Left cardiac atrium (tissue), 4 donors: ENCODE measurements around the gene MATCAP1. TPM values are rescaled to one million over a fixed set of nuclear protein-coding genes. Genes with fewer than 3 reads are reported as not detected.

Experiments used
- ATAC-seq, 2 donors: fragments of 200-7000 bp; cut with Tn5 transposase; one replicate each; pipeline ENCODE4 v1.9.1; 2020; ENCODE audit warnings: mild to moderate bottlenecking in 2 of 2, moderate library complexity in 2 of 2
- DNase-seq: peaks from one replicate; pipeline ENCODE4 v3.0.0-alpha.2; 2020
- intact Hi-C, 2 donors: fragments of 100-400 bp; cut with DNase I; formaldehyde crosslinking; loops; one replicate each; pipeline versions ENCODE4 v1.14.1 to v1.15.1; 2022 to 2023
- total RNA-seq, 2 donors: library from RNA; stranded (reverse); fragmentation: NEBNext Ultra II Directional; extraction: Animal tissue kit (Norgen Biotek cat#: 25700); gene quantifications; one replicate each; pipeline ENCODE4 v1.2.1, GENCODE V29; 2021
- donor health status: DM: no; HTN: yes; CAD: no.
- donor health status: DM: no; HTN: yes; CAD: no; lungs with severe emphysema.
- donor health status: DM: yes; HTN: yes; CAD: no.
- donor health status: Dilated cardiomyopathy.

The MATCAP1 gene
- total RNA-seq, 2 donors from 2014 or later: 16.8 to 18.1 TPM

DNA sequence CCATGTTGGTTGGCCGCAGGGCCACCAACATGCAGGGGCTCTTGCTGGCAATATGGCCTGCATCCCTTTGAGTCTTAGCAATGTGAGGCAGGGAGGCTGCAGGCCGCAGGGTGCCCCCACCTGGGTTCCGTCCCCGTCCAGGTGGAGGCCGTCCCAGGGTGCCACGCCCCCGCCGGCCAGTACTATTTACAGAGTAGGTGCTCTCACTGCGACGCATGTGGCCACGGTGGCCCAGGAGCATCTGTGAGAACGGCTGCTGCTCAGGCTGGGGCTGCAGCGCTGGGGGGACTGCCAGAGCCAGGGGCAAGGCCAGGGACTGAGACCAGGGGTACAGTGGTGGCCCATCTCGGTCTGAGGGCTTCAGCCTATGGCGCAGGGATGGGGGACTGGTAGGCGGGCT, 3.6 kb downstream of the MATCAP1 start:
- intact Hi-C loops: loop anchor here (10.0 kb wide), 2 partner anchors 205 to 285 kb away; no protein-coding TSS in a partner anchor
- no peak for DNase-seq
- no peak for ATAC-seq

- intact Hi-C loops: loop anchor here (10.0 kb wide), 2 partner anchors 205 to 285 kb away; no protein-coding TSS in a partner anchor
- no peak for DNase-seq
- no peak for ATAC-seq
Measured at GRCh38 chr16:67179421-67180080, 4.2 kb downstream of the MATCAP1 start.

DNA sequence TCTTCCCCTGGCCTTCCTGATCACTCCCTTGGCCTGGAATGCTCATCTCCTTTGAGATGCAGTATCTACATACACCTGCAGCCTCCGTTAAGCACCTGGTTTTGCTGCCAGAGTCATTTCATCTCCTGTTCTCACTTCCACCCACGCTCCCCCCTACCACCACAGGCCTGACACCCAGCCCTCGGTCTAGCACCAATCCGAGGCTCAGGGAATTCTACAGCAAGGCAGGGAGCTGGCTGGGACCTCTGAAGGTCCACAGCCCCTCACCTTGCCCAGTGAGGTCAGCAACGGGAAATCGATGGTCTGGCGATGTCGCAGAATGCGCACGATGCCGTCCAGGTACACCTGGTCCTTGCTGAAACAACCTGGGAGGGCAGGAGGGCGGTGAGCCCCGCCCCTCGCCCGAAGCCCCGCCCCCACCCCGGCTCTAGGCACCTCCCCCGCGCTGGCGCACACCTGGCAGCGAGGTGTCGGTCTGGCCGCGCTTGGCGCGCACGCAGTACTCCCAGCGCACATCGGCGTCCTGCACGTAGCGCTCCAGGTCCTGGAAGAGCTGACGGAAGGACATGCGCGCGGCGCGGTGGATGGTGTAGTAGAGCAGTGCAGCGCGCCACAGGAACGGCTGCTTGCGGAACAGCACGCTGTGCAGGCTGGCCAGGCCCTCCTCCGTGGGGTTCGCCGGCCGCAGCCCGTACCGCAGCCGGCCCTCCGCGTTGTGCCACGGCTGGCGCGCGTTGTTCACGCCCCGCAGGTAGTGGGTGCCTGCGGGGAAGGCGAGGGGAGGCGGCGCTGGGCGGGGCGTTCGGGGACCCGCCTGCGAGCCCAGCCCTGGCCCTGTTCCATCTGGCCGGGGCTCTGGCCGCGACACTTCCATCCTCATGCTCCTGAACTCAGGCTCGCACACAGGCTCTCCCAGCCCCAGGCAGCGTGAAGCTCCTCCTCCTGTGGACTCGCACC, 5.7 kb downstream of the MATCAP1 start:
- DNase-seq (peak; percentile 70), ATAC-seq (peak; percentile 40)
- intact Hi-C loops: no loop called here

GRCh38 chr16:67176662-67177061, 7.1 kb downstream of the MATCAP1 start:
- DNase-seq (no peak), ATAC-seq (no peak)
- intact Hi-C loops: no loop called here

- intact Hi-C loops: no loop called here
- ATAC-seq (no peak), DNase-seq (no peak)
Measured at GRCh38 chr16:67174706-67175231, 9.0 kb downstream of the MATCAP1 start.

DNA sequence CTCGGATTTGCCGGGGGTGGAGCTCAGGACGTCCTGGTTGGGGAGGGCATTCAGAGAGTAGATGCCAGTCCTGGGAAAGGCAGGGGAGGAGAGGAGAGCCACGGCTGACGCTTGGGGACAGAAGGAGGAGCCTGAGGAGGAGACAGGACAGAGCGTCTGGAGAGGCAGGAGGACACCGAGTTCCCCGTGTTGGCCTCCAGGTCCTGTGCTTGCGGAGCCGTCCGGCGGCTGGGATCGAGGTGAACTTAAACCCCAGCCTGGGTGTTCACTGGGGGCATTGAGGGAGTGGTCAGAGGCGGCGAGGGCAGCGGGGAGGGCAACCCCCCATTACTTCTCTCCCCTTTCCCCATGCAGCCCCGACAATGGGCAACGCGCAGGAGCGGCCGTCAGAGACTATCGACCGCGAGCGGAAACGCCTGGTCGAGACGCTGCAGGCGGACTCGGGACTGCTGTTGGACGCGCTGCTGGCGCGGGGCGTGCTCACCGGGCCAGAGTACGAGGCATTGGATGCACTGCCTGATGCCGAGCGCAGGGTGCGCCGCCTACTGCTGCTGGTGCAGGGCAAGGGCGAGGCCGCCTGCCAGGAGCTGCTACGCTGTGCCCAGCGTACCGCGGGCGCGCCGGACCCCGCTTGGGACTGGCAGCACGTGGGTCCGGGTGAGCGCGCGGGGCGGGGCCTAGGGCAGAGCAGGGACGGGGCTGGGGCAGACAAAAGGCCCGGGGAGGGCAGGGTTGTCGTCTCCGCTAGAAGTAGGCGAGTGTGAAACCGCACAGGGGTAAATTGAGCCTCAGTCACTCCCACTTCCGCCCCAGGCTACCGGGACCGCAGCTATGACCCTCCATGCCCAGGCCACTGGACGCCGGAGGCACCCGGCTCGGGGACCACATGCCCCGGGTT, 9.7 kb downstream of the MATCAP1 start:
- ATAC-seq (peak; percentile 77 to 79), DNase-seq (peak; percentile 92)
- intact Hi-C loops: no loop called here

GRCh38 chr16:67173323-67173722, 10.4 kb downstream of the MATCAP1 start:
- DNase-seq (no peak), ATAC-seq (no peak)
- intact Hi-C loops: no loop called here

- ATAC-seq (peak; percentile 0 to 5), DNase-seq (no peak)
- intact Hi-C loops: no loop called here
Measured at GRCh38 chr16:67170949-67171649, 12.7 kb downstream of the MATCAP1 start.

DNA sequence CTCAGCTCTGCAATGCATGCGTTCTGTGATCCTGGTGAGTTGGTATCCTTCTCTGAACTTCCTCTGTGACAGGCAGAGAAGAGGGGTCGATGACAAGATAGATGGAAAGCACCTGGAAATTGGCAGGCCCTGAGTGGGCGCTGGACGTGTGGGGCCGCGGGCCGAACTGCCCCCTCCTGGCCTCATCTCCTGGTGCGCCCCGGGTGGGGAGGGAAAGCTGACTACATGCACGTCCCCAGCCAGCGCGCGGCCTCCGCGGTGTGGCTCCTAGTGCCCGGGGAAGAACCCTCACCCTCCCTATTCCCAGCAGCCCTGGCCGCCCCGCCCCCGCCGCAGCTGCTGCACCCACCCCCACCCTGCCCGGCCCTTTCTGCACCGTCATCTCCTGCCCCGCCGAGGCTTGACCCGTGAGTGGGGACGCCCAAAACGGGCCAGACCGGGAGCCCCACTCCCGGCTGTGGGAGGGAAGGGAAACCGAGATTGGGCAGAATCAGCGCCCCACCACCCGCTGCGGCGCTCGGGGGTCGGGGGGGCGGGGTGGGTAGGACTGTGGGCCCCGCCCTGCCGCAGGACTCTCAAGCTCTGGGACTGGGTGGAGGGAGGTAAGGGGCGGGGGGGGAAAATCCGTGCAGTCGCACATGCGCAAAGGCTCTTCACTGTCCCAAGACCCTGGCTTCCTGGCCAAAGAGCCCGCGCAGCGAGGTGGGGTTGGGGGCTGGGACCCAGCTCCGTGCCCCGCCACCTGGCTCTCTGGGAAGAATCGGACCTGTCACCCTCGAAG, 13.4 kb downstream of the MATCAP1 start, which contains the start of gene NOL3:
TSS of gene NOL3 (plus strand) at position 371 of the 781 bp plus-strand sequence.
- peak; percentile 71 to 73 for ATAC-seq
- intact Hi-C loops: no loop called here
- DNase-seq: peak; percentile 90

GRCh38 chr16:67169642-67170167, 14.1 kb downstream of the MATCAP1 start:
- intact Hi-C loops: no loop called here
- ATAC-seq (peak; percentile 0 to 2), DNase-seq (no peak)

DNA sequence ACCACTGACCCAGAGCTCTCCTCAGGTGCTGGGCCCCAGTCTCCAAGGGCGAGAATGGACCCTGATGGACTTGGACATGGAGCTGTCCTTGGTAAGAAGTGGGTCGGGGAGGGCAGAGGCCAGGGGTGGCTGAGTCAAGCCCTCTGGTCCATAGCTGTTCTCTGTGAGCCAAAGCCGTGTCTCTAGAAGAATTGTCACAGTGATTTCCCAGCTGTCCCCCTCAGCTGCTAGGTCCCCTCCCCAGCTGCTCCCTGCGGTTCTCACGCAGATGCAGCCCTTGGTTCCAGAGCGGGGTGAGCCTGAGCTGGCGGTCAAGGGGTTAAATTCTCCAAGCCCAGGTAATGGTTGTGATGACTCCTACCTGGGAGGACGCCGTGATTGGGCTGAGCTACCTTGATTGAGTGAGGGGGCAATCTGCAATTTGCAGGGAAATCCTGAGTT, 14.7 kb downstream of the MATCAP1 start:
- no peak for DNase-seq
- intact Hi-C loops: no loop called here
- no peak for ATAC-seq

- ATAC-seq (no peak), DNase-seq (no peak)
- intact Hi-C loops: no loop called here
Measured at GRCh38 chr16:67167588-67167987, 16.2 kb downstream of the MATCAP1 start.

DNA sequence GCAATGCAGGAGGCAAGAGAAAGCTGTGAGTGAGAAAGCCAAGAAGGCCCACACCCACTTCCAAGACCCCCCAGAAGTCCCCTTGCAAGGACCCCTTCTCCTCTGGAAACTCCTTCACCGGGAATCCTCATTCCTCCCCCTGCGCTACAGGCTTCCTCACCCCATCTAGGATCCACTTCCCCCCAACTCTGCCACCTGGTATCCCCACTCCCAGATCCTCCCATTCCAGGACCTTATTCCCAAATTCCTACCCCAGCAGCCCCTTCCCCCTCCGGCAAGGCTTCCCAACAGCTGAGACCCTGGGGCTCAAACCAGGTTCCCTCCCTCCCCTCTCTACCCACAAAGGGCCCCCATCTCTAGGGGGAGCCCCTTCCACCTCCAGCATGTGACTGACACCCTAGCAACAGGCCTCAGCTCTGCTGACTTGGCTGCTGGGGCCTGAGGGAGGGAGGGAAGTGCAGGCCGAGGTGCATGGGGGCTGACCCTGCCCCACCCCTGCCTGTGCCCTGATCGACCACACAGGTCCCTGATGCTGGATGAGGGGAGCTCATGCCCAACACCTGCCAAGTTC, 17.1 kb downstream of the MATCAP1 start:
- intact Hi-C loops: no loop called here
- DNase-seq (no peak), ATAC-seq (no peak)

DNA sequence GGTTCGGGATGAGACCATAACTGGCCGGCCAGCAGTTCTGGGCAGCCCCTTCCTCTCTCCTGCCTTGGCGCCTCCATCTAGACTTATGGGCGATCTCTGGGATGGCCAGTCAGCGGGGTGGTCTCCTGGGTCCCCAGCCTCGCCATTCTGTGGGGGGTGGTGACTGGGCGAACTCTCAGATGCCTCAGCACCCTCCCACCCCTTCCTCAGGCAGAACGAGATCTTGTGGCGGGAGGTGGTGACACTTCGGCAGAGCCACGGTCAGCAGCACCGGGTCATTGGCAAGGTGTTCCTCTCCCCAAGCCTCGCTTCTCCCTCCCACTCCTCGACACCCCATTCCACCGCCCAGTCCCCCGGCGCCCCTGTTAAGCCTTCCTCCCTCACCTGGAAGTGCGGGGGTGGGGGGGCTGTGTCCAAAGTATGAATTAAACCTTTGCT, 17.6 kb downstream of the MATCAP1 start:
- intact Hi-C loops: no loop called here
- ATAC-seq (no peak), DNase-seq (peak; percentile 21)

- DNase-seq (peak; percentile 30), ATAC-seq (no peak)
- intact Hi-C loops: no loop called here
Measured at GRCh38 chr16:67165121-67166078, 18.4 kb downstream of the MATCAP1 start.

- intact Hi-C loops: no loop called here
- ATAC-seq: peak; percentile 28 to 46
- DNase-seq: peak; percentile 77
Measured at GRCh38 chr16:67164599-67165061, 19.1 kb downstream of the MATCAP1 start, which contains the start of gene HSF4. Gene HSF4 (plus strand): TSS chr16:67164745. CDS start chr16:67164812, 67 bp downstream.
